Right atrium auricular region (tissue), 2 donors: ENCODE data around the gene ST6GALNAC4. TPM values are rescaled to one million over a fixed set of nuclear protein-coding genes. Genes with fewer than 3 reads are reported as not detected.

Experiments
- DNase-seq: peaks from one replicate; pipeline ENCODE4 v3.0.0-alpha.2; 2019; ENCODE audit warnings: low spot score
- H3K27ac ChIP-seq, 2 donors: fragments of 200-600 bp; sonication (generic); 1 replicate in 1 of 2; 2 replicates in 1 of 2; pipeline ENCODE4 v1.5.1; 2016 to 2019
- H3K27me3 ChIP-seq, 2 donors: fragments of 200-600 bp; sonication (generic); one replicate each; pipeline versions ENCODE4 v1.5.1 to v1.6.0; 2017 to 2019
- H3K36me3 ChIP-seq: fragments of 200-600 bp; sonication (generic); one replicate; pipeline ENCODE4 v1.5.1; 2016
- H3K4me1 ChIP-seq, 2 donors: fragments of 200-600 bp; sonication (generic); one replicate each; pipeline versions ENCODE4 v1.5.1 to v1.6.0; 2017 to 2019
- H3K4me3 ChIP-seq, 2 donors: fragments of 200-600 bp; sonication (generic); 1 replicate in 1 of 2; 2 replicates in 1 of 2; pipeline ENCODE4 v1.5.1; 2017 to 2019; ENCODE audit warnings: mild to moderate bottlenecking in 1 of 2, moderate library complexity in 1 of 2
- H3K9me3 ChIP-seq, 2 donors: fragments of 200-600 bp; sonication (generic); one replicate each; pipeline ENCODE4 v1.5.1; 2019
- CTCF ChIP-seq, 2 donors: fragments of 200-600 bp; sonication (generic); IDR thresholded peaks; one replicate each; pipeline ENCODE4 v1.5.1; 2019; ENCODE audit warnings: antibody characterized with exemption in 2 of 2
- total RNA-seq, 2 donors: library from RNA; depleted of rRNA; stranded (reverse); fragments of >200 nt; gene quantifications; one replicate each; pipeline ENCODE4 v1.1.0, GENCODE V29; 2016

ST6GALNAC4 gene
- total RNA-seq, 2 donors from 2014 or later = 31.7 to 59.0 TPM

DNA sequence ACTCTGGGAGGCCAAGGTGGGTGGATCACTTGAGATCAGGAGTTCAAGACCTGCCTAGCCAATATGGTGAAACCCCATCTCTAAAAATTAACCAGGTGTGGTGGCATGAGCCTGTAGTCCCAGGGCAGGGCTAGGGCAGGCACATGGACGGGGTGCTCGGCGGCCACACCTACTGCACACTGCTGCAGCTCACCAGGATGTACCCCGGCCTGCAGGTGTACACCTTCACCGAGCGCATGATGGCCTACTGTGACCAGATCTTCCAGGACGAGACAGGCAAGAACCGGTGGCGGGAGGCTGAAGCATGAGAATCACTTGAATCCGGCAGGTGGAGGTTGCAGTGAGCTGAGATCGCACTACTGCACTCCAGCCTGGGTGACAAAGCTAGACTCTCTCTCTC is 3.2 kb downstream of the ST6GALNAC4 start:
- no peak overlapping the region for H3K27ac ChIP-seq
- H3K4me3 ChIP-seq = no peak overlapping the region
- peaks cover 0 to 37% of the 10 kb centered on the region in 2 donors for H3K4me1 ChIP-seq
- H3K36me3 ChIP-seq = peaks cover 22% of the 10 kb centered on the region
- no peaks in the 10 kb centered on the region for H3K9me3 ChIP-seq
- no peaks in the 10 kb centered on the region for H3K27me3 ChIP-seq
- TF ChIP-seq CTCF (IDR thresholded peaks at IDR 0.05) = no peak
- DNase-seq = no peak

DNA sequence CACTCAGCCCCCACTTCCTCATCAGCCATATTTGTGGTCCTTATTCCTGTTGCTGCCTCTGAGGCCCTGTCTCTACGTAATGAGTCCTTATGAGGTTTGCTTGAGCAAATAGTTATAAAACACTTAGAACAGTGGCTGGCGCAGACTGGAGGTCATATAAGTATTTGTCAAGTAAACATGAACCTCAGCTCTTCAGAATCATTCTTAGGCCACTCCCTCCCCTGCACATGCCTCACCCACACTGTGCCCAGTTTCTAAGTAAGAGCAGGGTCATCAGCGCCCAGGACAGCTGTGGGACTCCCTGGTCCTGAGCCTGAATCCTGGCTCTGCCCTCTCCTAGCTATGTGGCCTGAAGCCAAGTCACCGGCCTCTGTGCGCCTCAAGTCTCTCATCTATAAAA is 4.0 kb downstream of the ST6GALNAC4 start:
- no peak overlapping the region for H3K4me3 ChIP-seq
- no peaks in the 10 kb centered on the region for H3K9me3 ChIP-seq
- H3K27ac ChIP-seq = no peak overlapping the region
- peaks cover 30% of the 10 kb centered on the region for H3K36me3 ChIP-seq
- no peaks in the 10 kb centered on the region for H3K27me3 ChIP-seq
- no peak for TF ChIP-seq CTCF (IDR thresholded peaks at IDR 0.05)
- peaks cover 0 to 29% of the 10 kb centered on the region in 2 donors for H3K4me1 ChIP-seq
- DNase-seq = no peak

GRCh38 chr9:127912296-127912695 is 4.5 kb downstream of the ST6GALNAC4 start:
- Histone ChIP-seq H3K9me3 (no peaks in the 10 kb centered on the region), H3K36me3 (peaks cover 33% of the 10 kb centered on the region), H3K27ac (no peak overlapping the region), H3K4me1 (peaks cover 0 to 24% of the 10 kb centered on the region in 2 donors), H3K27me3 (no peaks in the 10 kb centered on the region), H3K4me3 (no peak overlapping the region)
- no peak for TF ChIP-seq CTCF (IDR thresholded peaks at IDR 0.05)
- DNase-seq = no peak

DNA sequence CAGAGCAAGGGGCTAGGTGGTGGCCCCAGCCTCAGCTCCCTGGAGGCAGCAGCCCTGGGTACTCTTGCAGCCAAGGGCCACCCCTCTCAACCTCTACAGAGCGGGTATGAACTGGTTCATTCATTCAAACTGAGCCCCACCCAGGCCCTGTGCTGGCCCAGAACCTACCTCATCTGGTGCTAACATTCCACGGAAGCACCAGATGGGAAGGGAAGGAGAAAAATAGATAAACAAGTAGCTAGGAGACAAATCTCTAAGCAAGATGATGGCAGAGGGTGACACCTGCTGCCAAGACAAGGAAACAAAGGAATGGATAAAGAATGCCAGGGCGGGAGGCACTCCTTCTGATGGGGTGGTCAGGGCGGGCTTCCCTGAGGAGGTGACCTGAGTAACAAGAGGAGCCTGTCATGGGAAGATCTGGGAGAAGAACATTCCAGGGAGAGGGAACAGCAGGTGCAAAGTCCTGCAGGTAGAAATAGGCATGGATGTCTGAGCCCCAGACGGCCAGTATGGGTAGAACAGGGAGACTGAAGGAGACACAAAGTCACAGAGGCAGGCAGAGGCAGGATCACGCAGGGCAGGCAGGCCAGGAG is 6.1 kb downstream of the ST6GALNAC4 start:
- Histone ChIP-seq H3K9me3 (no peaks in the 10 kb centered on the region), H3K36me3 (peaks cover 33% of the 10 kb centered on the region), H3K4me1 (peaks cover 0 to 27% of the 10 kb centered on the region in 2 donors), H3K27ac (no peak overlapping the region), H3K27me3 (no peaks in the 10 kb centered on the region), H3K4me3 (no peak overlapping the region)
- TF ChIP-seq CTCF (IDR thresholded peaks at IDR 0.05) = no peak
- no peak for DNase-seq

DNA sequence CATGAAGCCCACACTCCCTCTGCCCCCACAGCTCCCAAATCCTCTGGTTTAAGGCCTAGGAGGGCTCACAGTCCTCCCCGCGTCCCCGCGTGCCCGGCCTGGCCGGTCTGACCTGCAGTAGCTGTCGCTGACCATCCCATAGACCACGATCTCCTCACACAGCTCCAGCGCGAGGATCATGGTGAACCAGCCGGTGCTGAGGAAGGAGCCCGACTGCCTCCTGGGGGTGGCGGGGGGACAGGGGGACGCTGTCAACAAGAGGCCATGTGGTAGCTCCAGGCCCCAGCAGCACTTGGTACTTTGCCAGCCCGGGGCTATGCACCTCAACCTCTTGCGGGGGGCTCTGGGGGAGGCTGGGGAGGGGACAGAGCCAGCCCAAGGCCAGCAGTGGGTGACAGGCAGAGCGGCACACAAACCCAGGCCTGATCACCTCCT is 7.0 kb downstream of the ST6GALNAC4 start:
- Histone ChIP-seq H3K4me1 (peaks cover 0 to 27% of the 10 kb centered on the region in 2 donors), H3K9me3 (no peaks in the 10 kb centered on the region), H3K36me3 (peaks cover 33% of the 10 kb centered on the region), H3K27me3 (no peaks in the 10 kb centered on the region), H3K27ac (no peak overlapping the region), H3K4me3 (no peak overlapping the region)
- TF ChIP-seq CTCF (IDR thresholded peaks at IDR 0.05) = no peak
- DNase-seq = no peak

DNA sequence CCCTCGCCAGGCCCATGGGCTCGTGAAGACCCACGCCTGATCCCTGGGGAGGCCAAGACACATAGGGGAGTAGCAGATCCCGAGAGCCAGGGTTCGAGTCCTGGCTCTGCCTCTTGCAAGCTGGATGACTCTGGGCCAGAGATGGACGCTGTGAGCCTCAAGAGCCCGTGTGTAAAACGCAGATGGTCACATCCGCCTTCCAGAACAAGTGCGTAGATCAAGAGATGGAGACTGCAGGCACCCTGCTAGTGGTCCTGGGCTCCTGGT is 8.2 kb downstream of the ST6GALNAC4 start:
- H3K27me3 ChIP-seq = no peaks in the 10 kb centered on the region
- no peaks in the 10 kb centered on the region for H3K9me3 ChIP-seq
- no peak for TF ChIP-seq CTCF (IDR thresholded peaks at IDR 0.05)
- H3K36me3 ChIP-seq = peaks cover 33% of the 10 kb centered on the region
- H3K27ac ChIP-seq = no peak overlapping the region
- no peak for DNase-seq
- H3K4me3 ChIP-seq = no peak overlapping the region
- peaks cover 0 to 38% of the 10 kb centered on the region in 2 donors for H3K4me1 ChIP-seq
